Measurements from ENCODE around the gene VPS37B. TPM values are rescaled to one million over a fixed set of nuclear protein-coding genes. Genes with fewer than 3 reads are reported as not detected.

Gene VPS37B
- total RNA-seq, 1 experiment from 2014 or later: 18.1 TPM

- H3K27me3 Mint-ChIP-seq (ENCODE audit: low read depth): peaks cover 87% of the 10 kb centered on the region
- no peak for ATAC-seq
- H3K4me3 Mint-ChIP-seq: no peak overlapping the region
- H3K27ac Mint-ChIP-seq: no peak overlapping the region
- no peak for TF ChIP-seq RELA (CRISPR knock-in tag; IDR thresholded peaks at IDR 0.05; ENCODE audit: borderline replicate concordance)
- no peak for TF ChIP-seq FOXK1 (CRISPR knock-in tag; IDR thresholded peaks at IDR 0.05)
- no peak for TF ChIP-seq TEAD4 (CRISPR knock-in tag; IDR thresholded peaks at IDR 0.05)
- TF ChIP-seq NFE2L1 (CRISPR knock-in tag; IDR thresholded peaks at IDR 0.05): no peak
- no peak for TF ChIP-seq OVOL2 (CRISPR knock-in tag; IDR thresholded peaks at IDR 0.05; ENCODE audit: borderline replicate concordance)
- TF ChIP-seq, protein P1, sequence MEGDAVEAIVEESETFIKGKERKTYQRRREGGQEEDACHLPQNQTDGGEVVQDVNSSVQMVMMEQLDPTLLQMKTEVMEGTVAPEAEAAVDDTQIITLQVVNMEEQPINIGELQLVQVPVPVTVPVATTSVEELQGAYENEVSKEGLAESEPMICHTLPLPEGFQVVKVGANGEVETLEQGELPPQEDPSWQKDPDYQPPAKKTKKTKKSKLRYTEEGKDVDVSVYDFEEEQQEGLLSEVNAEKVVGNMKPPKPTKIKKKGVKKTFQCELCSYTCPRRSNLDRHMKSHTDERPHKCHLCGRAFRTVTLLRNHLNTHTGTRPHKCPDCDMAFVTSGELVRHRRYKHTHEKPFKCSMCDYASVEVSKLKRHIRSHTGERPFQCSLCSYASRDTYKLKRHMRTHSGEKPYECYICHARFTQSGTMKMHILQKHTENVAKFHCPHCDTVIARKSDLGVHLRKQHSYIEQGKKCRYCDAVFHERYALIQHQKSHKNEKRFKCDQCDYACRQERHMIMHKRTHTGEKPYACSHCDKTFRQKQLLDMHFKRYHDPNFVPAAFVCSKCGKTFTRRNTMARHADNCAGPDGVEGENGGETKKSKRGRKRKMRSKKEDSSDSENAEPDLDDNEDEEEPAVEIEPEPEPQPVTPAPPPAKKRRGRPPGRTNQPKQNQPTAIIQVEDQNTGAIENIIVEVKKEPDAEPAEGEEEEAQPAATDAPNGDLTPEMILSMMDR (IDR thresholded peaks at IDR 0.05): no peak
- TF ChIP-seq, protein P2, sequence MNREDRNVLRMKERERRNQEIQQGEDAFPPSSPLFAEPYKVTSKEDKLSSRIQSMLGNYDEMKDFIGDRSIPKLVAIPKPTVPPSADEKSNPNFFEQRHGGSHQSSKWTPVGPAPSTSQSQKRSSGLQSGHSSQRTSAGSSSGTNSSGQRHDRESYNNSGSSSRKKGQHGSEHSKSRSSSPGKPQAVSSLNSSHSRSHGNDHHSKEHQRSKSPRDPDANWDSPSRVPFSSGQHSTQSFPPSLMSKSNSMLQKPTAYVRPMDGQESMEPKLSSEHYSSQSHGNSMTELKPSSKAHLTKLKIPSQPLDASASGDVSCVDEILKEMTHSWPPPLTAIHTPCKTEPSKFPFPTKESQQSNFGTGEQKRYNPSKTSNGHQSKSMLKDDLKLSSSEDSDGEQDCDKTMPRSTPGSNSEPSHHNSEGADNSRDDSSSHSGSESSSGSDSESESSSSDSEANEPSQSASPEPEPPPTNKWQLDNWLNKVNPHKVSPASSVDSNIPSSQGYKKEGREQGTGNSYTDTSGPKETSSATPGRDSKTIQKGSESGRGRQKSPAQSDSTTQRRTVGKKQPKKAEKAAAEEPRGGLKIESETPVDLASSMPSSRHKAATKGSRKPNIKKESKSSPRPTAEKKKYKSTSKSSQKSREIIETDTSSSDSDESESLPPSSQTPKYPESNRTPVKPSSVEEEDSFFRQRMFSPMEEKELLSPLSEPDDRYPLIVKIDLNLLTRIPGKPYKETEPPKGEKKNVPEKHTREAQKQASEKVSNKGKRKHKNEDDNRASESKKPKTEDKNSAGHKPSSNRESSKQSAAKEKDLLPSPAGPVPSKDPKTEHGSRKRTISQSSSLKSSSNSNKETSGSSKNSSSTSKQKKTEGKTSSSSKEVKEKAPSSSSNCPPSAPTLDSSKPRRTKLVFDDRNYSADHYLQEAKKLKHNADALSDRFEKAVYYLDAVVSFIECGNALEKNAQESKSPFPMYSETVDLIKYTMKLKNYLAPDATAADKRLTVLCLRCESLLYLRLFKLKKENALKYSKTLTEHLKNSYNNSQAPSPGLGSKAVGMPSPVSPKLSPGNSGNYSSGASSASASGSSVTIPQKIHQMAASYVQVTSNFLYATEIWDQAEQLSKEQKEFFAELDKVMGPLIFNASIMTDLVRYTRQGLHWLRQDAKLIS (CRISPR knock-in tag; IDR thresholded peaks at IDR 0.05; ENCODE audit: borderline replicate concordance): no peak
- no peak for TF ChIP-seq ZNF317 (CRISPR knock-in tag; IDR thresholded peaks at IDR 0.05; ENCODE audit: borderline replicate concordance, low read depth)
- TF ChIP-seq, protein P3, sequence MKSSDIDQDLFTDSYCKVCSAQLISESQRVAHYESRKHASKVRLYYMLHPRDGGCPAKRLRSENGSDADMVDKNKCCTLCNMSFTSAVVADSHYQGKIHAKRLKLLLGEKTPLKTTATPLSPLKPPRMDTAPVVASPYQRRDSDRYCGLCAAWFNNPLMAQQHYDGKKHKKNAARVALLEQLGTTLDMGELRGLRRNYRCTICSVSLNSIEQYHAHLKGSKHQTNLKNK (CRISPR knock-in tag; IDR thresholded peaks at IDR 0.05): no peak
- TF ChIP-seq NFYB (CRISPR knock-in tag; conservative IDR thresholded peaks at IDR 0.05; ENCODE audit: low read depth): no peak
- H3K9me3 Mint-ChIP-seq: no peaks in the 10 kb centered on the region
- ChIA-PET CTCF (interaction anchor here (1.5 kb wide), 1 partner anchor 19 kb away, joined by 4 read pairs; no protein-coding TSS in a partner anchor), POLR2A (no interaction called here)
- no peaks in the 10 kb centered on the region for H3K36me3 Mint-ChIP-seq
- no peak for DNase-seq (ENCODE audit: low spot score)
- peaks cover 40% of the 10 kb centered on the region for H3K4me1 Mint-ChIP-seq
Observed at GRCh38 chr12:122886161-122886560, 9.8 kb downstream of the VPS37B start.

DNA sequence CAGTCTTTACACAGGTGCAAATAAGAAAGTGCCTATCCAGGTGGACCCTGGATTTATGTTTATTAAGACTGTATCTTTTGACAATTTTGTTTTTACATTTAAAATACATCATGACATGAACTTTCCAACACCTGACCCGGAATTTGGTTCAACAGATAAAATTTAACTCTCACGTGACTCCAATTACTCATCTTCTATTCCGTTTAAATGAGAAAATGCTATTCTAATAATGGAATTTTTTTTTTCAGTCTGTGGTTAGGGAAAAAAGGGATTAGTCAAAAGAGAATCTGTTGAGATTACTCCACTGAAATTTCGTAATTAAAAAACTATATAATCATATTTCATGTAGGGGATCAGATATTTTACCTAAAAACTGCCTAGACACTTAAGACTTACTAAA is 11.1 kb downstream of the VPS37B start:
- CTCF ChIA-PET: no interaction called here
- Mint-ChIP-seq H3K27ac (no peak overlapping the region), H3K36me3 (no peaks in the 10 kb centered on the region), H3K4me3 (no peak overlapping the region), H3K9me3 (no peaks in the 10 kb centered on the region), H3K4me1 (peaks cover 42% of the 10 kb centered on the region), H3K27me3 (ENCODE audit: low read depth) (peaks cover 93% of the 10 kb centered on the region)
- DNase-seq (ENCODE audit: low spot score) (no peak), ATAC-seq (no peak)
- POLR2A ChIA-PET: no interaction called here
- TF ChIP-seq, protein P4, sequence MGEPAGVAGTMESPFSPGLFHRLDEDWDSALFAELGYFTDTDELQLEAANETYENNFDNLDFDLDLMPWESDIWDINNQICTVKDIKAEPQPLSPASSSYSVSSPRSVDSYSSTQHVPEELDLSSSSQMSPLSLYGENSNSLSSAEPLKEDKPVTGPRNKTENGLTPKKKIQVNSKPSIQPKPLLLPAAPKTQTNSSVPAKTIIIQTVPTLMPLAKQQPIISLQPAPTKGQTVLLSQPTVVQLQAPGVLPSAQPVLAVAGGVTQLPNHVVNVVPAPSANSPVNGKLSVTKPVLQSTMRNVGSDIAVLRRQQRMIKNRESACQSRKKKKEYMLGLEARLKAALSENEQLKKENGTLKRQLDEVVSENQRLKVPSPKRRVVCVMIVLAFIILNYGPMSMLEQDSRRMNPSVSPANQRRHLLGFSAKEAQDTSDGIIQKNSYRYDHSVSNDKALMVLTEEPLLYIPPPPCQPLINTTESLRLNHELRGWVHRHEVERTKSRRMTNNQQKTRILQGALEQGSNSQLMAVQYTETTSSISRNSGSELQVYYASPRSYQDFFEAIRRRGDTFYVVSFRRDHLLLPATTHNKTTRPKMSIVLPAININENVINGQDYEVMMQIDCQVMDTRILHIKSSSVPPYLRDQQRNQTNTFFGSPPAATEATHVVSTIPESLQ (CRISPR knock-in tag; IDR thresholded peaks at IDR 0.05): no peak
- TF ChIP-seq OVOL2 (CRISPR knock-in tag; IDR thresholded peaks at IDR 0.05; ENCODE audit: borderline replicate concordance): no peak
- no peak for TF ChIP-seq TEAD4 (CRISPR knock-in tag; IDR thresholded peaks at IDR 0.05)
- TF ChIP-seq NFYB (CRISPR knock-in tag; conservative IDR thresholded peaks at IDR 0.05; ENCODE audit: low read depth): no peak
- TF ChIP-seq CBFB (CRISPR knock-in tag; IDR thresholded peaks at IDR 0.05; ENCODE audit: low read depth): no peak
- TF ChIP-seq HMGXB4 (CRISPR knock-in tag; IDR thresholded peaks at IDR 0.05): no peak
- no peak for TF ChIP-seq SOX15 (CRISPR knock-in tag; IDR thresholded peaks at IDR 0.05)
- no peak for TF ChIP-seq MYBL2 (CRISPR knock-in tag; IDR thresholded peaks at IDR 0.05)
- no peak for TF ChIP-seq ZNF396 (CRISPR knock-in tag; IDR thresholded peaks at IDR 0.05; ENCODE audit: borderline replicate concordance)
- TF ChIP-seq KAT7 (CRISPR knock-in tag; IDR thresholded peaks at IDR 0.05; ENCODE audit: borderline replicate concordance): no peak
- TF ChIP-seq FOXK1 (CRISPR knock-in tag; IDR thresholded peaks at IDR 0.05): no peak
- TF ChIP-seq, protein P5, sequence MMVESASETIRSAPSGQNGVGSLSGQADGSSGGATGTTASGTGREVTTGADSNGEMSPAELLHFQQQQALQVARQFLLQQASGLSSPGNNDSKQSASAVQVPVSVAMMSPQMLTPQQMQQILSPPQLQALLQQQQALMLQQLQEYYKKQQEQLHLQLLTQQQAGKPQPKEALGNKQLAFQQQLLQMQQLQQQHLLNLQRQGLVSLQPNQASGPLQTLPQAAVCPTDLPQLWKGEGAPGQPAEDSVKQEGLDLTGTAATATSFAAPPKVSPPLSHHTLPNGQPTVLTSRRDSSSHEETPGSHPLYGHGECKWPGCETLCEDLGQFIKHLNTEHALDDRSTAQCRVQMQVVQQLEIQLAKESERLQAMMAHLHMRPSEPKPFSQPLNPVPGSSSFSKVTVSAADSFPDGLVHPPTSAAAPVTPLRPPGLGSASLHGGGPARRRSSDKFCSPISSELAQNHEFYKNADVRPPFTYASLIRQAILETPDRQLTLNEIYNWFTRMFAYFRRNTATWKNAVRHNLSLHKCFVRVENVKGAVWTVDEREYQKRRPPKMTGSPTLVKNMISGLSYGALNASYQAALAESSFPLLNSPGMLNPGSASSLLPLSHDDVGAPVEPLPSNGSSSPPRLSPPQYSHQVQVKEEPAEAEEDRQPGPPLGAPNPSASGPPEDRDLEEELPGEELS (CRISPR knock-in tag; IDR thresholded peaks at IDR 0.05): no peak
